Measurements from ENCODE around the gene LRRC8B.

DNA sequence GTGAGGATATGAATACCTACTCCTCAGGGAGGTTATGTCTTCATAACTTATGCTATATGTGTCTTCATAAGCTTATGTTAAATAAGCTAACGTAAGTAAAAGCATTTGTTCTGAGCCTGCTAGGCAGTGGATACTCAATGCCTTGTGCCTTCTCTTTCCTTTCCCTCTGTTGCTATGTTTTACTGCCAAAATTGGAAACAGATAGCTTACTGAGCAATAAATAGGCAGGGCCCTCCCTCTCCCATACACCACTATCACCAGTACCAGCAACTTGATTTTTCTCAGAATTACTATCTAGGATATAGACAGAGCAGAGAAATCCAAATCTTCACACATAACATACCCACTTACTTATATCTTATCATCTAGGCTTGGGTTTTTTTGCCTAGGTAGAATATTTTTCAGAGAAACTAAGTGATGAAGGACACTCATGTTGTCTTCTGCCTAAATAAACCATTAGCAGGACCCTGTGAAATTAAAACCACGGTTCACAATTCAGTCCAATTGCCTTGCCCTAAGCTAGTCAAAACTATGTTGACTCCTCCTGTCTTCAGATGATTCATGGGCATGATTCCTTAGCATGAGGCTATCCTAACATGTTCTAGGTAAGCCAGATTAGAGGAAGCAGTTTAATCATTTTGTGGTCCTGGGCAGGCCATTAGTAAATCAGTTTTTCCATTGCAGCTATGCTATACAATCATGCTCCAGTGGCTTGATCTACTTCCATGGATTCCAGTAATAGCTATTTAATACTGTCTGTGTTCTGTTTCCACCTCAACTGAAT lies 92.4 kb downstream of the LRRC8B start:
- TF ChIP-seq, protein P1, sequence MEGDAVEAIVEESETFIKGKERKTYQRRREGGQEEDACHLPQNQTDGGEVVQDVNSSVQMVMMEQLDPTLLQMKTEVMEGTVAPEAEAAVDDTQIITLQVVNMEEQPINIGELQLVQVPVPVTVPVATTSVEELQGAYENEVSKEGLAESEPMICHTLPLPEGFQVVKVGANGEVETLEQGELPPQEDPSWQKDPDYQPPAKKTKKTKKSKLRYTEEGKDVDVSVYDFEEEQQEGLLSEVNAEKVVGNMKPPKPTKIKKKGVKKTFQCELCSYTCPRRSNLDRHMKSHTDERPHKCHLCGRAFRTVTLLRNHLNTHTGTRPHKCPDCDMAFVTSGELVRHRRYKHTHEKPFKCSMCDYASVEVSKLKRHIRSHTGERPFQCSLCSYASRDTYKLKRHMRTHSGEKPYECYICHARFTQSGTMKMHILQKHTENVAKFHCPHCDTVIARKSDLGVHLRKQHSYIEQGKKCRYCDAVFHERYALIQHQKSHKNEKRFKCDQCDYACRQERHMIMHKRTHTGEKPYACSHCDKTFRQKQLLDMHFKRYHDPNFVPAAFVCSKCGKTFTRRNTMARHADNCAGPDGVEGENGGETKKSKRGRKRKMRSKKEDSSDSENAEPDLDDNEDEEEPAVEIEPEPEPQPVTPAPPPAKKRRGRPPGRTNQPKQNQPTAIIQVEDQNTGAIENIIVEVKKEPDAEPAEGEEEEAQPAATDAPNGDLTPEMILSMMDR (IDR thresholded peaks at IDR 0.05 in 4 of 5, conservative IDR thresholded peaks at IDR 0.05 in 1 of 5): no peak
- TF ChIP-seq POLR2A (IDR thresholded peaks at IDR 0.05): no peak

Data from gastrocnemius medialis (tissue), 4 donors.